IMR-90 (cell line): ENCODE measurements around the gene LRP6. TPM values are rescaled to one million over a fixed set of nuclear protein-coding genes. Genes with fewer than 3 reads are reported as not detected.

ENCODE experiments used
- ATAC-seq: fragments of 200-7000 bp; cut with Tn5 transposase; 2 replicates; pipeline ENCODE4 v1.9.1; 2020; ENCODE audit warnings: low read depth, mild to moderate bottlenecking, moderate library complexity
- BruUV-seq: library from RNA; stranded (reverse); fragments of 400-500 nt; replicated peaks from 2 replicates; lab custom pipeline; 2021; lab: Mats Ljungman, UMichigan
- CTCF ChIA-PET: fragments of 300-600 bp; formaldehyde crosslinking; extraction: SDS; loops from one replicate; lab custom pipeline; 2021; ENCODE audit warnings: antibody characterized with exemption; lab: Yijun Ruan, JAX
- POLR2A ChIA-PET: fragments of 300-600 bp; sonication (Branson Sonifier 250); formaldehyde crosslinking; loops from one replicate; lab custom pipeline; 2022; ENCODE audit warnings: antibody characterized with exemption; ENCODE audit not compliant: unreplicated experiment; lab: Charles Lee
- DNase-seq: peaks from one replicate; pipeline ENCODE4 v3.0.0; 2013
- H2AFZ ChIP-seq: replicated peaks from 2 replicates; pipeline ENCODE3; 2013; ENCODE audit warnings: low read length, mild to moderate bottlenecking; ENCODE audit not compliant: poor library complexity
- H2AK5ac ChIP-seq: 2 replicates; pipeline ENCODE4 v1.6.1; 2013; ENCODE audit warnings: low read depth, low read length, inconsistent platforms
- H2AK9ac ChIP-seq: replicated peaks from 2 replicates; pipeline ENCODE3; 2013; ENCODE audit warnings: mild to moderate bottlenecking, low read depth, low read length, moderate library complexity; ENCODE audit not compliant: poor library complexity
- H2BK120ac ChIP-seq: 2 replicates; pipeline ENCODE4 v1.6.1; 2013; ENCODE audit warnings: low read depth, low read length, inconsistent platforms
- H2BK15ac ChIP-seq: 3 replicates; pipeline ENCODE4 v1.6.1; 2013; ENCODE audit warnings: low read depth, low read length, inconsistent platforms
- H2BK20ac ChIP-seq: 2 replicates; pipeline ENCODE4 v1.6.1; 2013; ENCODE audit warnings: low read depth, mild to moderate bottlenecking, inconsistent platforms, low read length, moderate library complexity
- H2BK5ac ChIP-seq: 2 replicates; pipeline ENCODE4 v1.6.1; 2013; ENCODE audit warnings: mild to moderate bottlenecking, low read depth, low read length, inconsistent platforms; ENCODE audit not compliant: poor library complexity, severe bottlenecking
- H3K14ac ChIP-seq: replicated peaks from 2 replicates; pipeline ENCODE4 v1.6.1; 2013; ENCODE audit warnings: low read depth, low read length, inconsistent platforms
- H3K18ac ChIP-seq: 2 replicates; pipeline ENCODE4 v1.6.1; 2013; ENCODE audit warnings: low read depth, low read length, control low read depth
- H3K23ac ChIP-seq: 2 replicates; pipeline ENCODE4 v1.6.1; 2013; ENCODE audit warnings: low read depth, low read length, inconsistent platforms
- H3K27ac ChIP-seq: 2 replicates; pipeline ENCODE4 v1.5.1; 2013; ENCODE audit warnings: mild to moderate bottlenecking, control low read depth, low read length; ENCODE audit not compliant: insufficient read depth
- H3K27me3 ChIP-seq: 2 replicates; pipeline ENCODE4 v1.6.1; 2013; ENCODE audit warnings: low read length; ENCODE audit not compliant: control insufficient read depth, insufficient read depth
- H3K36me3 ChIP-seq: 2 replicates; pipeline ENCODE4 v1.6.1; 2013; ENCODE audit warnings: low read length, mixed read lengths; ENCODE audit not compliant: control insufficient read depth, insufficient read depth
- H3K4ac ChIP-seq: 2 replicates; pipeline ENCODE4 v1.6.1; 2013; ENCODE audit warnings: low read depth, low read length, inconsistent platforms
- H3K4me1 ChIP-seq: 2 replicates; pipeline ENCODE4 v1.6.1; 2013; ENCODE audit warnings: low read length, mixed read lengths; ENCODE audit not compliant: control insufficient read depth, insufficient read depth
- H3K4me2 ChIP-seq: 2 replicates; pipeline ENCODE4 v1.6.1; 2013; ENCODE audit warnings: low read depth, mild to moderate bottlenecking, control low read depth, low read length, moderate library complexity
- H3K4me3 ChIP-seq: 2 replicates; pipeline ENCODE4 v1.5.1; 2013; ENCODE audit warnings: low read depth, mild to moderate bottlenecking, control low read depth, low read length, moderate library complexity; ENCODE audit not compliant: insufficient read depth
- H3K56ac ChIP-seq: 2 replicates; pipeline ENCODE4 v1.6.1; 2013; ENCODE audit warnings: low read length, inconsistent platforms; ENCODE audit not compliant: insufficient read depth; ENCODE audit errors: extremely low read depth
- H3K79me1 ChIP-seq, 2 experiments: 2 replicates each; pipeline ENCODE4 v1.6.1; 2013; ENCODE audit warnings: low read length in 2 of 2, inconsistent platforms in 1 of 2, low read depth in 1 of 2
- H3K9ac ChIP-seq: 2 replicates; pipeline ENCODE4 v1.6.1; 2013; ENCODE audit warnings: low read depth, low read length, control low read depth
- H3K9me1 ChIP-seq: 2 replicates; pipeline ENCODE4 v1.6.1; 2013; ENCODE audit warnings: low read length, inconsistent platforms; ENCODE audit not compliant: insufficient read depth
- H3K9me3 ChIP-seq: 2 replicates; pipeline ENCODE4 v1.6.1; 2013; ENCODE audit warnings: low read length; ENCODE audit not compliant: control insufficient read depth, insufficient read depth
- H4K20me1 ChIP-seq: 2 replicates; pipeline ENCODE4 v1.6.1; 2013; ENCODE audit warnings: low read length, inconsistent platforms; ENCODE audit not compliant: insufficient read depth
- H4K5ac ChIP-seq: 2 replicates; pipeline ENCODE4 v1.6.1; 2013; ENCODE audit warnings: mild to moderate bottlenecking, low read depth, low read length, control low read depth
- H4K8ac ChIP-seq, 2 experiments: 2 replicates each; pipeline ENCODE4 v1.6.1; 2013; ENCODE audit warnings: low read depth in 2 of 2, low read length in 2 of 2, control low read depth in 1 of 2, inconsistent platforms in 1 of 2
- H4K91ac ChIP-seq: 2 replicates; pipeline ENCODE4 v1.6.1; 2013; ENCODE audit warnings: low read depth, low read length, inconsistent platforms; ENCODE audit not compliant: insufficient read depth
- CHD1 ChIP-seq: IDR thresholded peaks from 2 replicates; pipeline ENCODE4 v1.6.1; 2012; ENCODE audit warnings: low read depth, low read length, improper control_type of control experiment
- MAZ ChIP-seq: IDR thresholded peaks from 2 replicates; pipeline ENCODE4 v1.6.1; 2012; ENCODE audit warnings: low read depth, mild to moderate bottlenecking, low read length, improper control_type of control experiment, moderate library complexity, borderline replicate concordance
- USF2 ChIP-seq: fragments of 150-350 bp; IDR thresholded peaks from 2 replicates; pipeline ENCODE4 v1.6.1; 2017; ENCODE audit warnings: mild to moderate bottlenecking, antibody characterized with exemption, low read length, low read depth
- WGBS, 2 experiments: methylation state at CpG; one replicate each; pipeline versions ENCODE4 v1.1.5 to v1.1.7; 2013; ENCODE audit warnings: missing lambda C conversion rate in 2 of 2; ENCODE audit not compliant: insufficient read length in 1 of 2; ENCODE audit errors: extremely low coverage in 2 of 2; 5-methylcytosine and 5-hydroxymethylcytosine counted together
- dilution Hi-C: fragments of 300-500 bp; cut with HindIII; formaldehyde crosslinking; loops from one replicate; pipeline ENCODE4 v1.14.3; 2018; ENCODE audit warnings: low sequenced_read_pairs; ENCODE audit not compliant: unreplicated experiment
- in situ Hi-C: fragments of 300-500 bp; cut with MboI; formaldehyde crosslinking; loops from 3 replicates; pipeline ENCODE4 v1.14.3; 2019; ENCODE audit warnings: low sequenced_read_pairs, inconsistent platforms, mixed read lengths
- intact Hi-C: fragments of 100-400 bp; cut with micrococcal nuclease; formaldehyde crosslinking; loops from 2 replicates; pipeline ENCODE4 v1.10.0; 2022
- polyA plus RNA-seq, 3 experiments: library from polyadenylated mRNA; depleted of rRNA; stranded (reverse); fragments of >200 nt; gene quantifications; 2 replicates each; pipeline ENCODE4 v1.2.3, GENCODE V29; 2012; ENCODE audit warnings: low replicate concordance in 1 of 3
- total RNA-seq: library from RNA; depleted of rRNA; stranded (reverse); fragments of >200 nt; gene quantifications from 2 replicates; pipeline ENCODE4 v1.2.3, GENCODE V29; 2012

LRP6 gene
- total and polyA plus RNA-seq, 2 of the 4 experiments (the other 2 are of a cell fraction), result 14.2 to 32.1 TPM

DNA sequence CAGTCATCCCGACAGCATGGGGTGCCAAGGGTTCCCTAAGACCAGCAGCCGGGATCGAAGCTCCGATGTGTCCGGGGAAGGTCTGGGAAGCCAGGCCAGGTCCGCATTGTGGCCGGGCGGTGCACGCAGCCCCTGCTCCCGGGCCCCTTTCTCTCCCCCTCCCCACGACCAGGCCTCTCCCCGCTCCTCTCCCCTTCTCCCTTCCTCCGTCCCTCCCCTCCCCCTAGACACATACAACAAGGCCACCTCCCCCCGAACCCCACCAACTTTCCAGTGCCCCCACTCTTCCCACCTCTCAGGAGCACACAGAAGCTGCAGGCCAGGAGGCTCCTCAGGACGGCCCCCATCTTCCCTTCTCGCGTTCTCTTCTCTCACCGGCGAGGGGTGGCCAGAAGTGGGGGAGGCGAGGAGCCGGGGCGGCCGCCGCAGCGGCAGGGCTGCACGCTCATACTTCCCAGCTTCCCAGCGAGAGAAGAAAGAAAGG lies 413 bp downstream of the LRP6 start:
- Histone ChIP-seq H3K9ac (peak overlapping the region; percentile 84), H3K56ac (peak overlapping the region; percentile 67; the same call in 1 of the 2 replicates), H2AFZ (peak overlapping the region; percentile 100), H2BK20ac (no peak overlapping the region), H3K4me2 (peak overlapping the region; percentile 95), H4K20me1 (peaks cover 27% of the 10 kb centered on the region), H3K36me3 (no peaks in the 10 kb centered on the region), H3K9me1 (peaks cover 5% of the 10 kb centered on the region), H4K91ac (peak overlapping the region; percentile 69), H3K18ac (peak overlapping the region; percentile 35; the same call in 1 of the 2 replicates), H3K27me3 (no peaks in the 10 kb centered on the region), H3K4me3 (peak overlapping the region; percentile 85), H3K23ac (peak overlapping the region; percentile 88), H2BK15ac (no peak overlapping the region), H3K4me1 (peaks cover 3% of the 10 kb centered on the region), H3K14ac (peak overlapping the region; percentile 87), H3K9me3 (no peaks in the 10 kb centered on the region), H2BK5ac (peak overlapping the region; percentile 70), H2AK5ac (peak overlapping the region; percentile 66; the same call in 1 of the 2 replicates), H3K27ac (peak overlapping the region; percentile 91), H3K79me1 (peaks cover 4 to 24% of the 10 kb centered on the region in 2 experiments; a peak in 3 of 4 replicates), H4K8ac (peak overlapping the region; percentile 59 to 84; a peak in 2 of 4 replicates), H4K5ac (0 out of 2 replicates have a peak overlapping the region, but pooled peaks have one; percentile 3), H2BK120ac (peak overlapping the region; percentile 72), H3K4ac (peak overlapping the region; percentile 79), H2AK9ac (peak overlapping the region; percentile 98)
- dilution Hi-C loops, result no loop called here
- in situ Hi-C loops, result no loop called here
- intact Hi-C loops, result loop anchor here (5.0 kb wide), 3 partner anchors 66 to 184 kb away; no protein-coding TSS in a partner anchor
- ATAC-seq (peak; percentile 2; the same call in 1 of the 2 replicates), DNase-seq (no peak)
- no TSS peak for BruUV-seq
- TF ChIP-seq MAZ, result no peak
- TF ChIP-seq CHD1, result no peak
- no peak for TF ChIP-seq USF2
- POLR2A ChIA-PET, result interaction anchor here (0.7 to 1.1 kb wide), 2 partner anchors 83 to 184 kb away, joined by 3 to 4 read pairs; partner anchors contain the start of gene MANSC1
- WGBS, 2 experiments, result 0% methylated on average over 3 of the region's 27 CpGs; no CpG with 5 or more reads in 1 of the 2 experiments
- CTCF ChIA-PET, result interaction anchor here (0.7 to 1.0 kb wide), 3 partner anchors 15 to 103 kb away, joined by 3 to 7 read pairs (median 3); no protein-coding TSS in a partner anchor
